GM18861 (cell line): Measurements from ENCODE around the gene ATG2B.
"Not testable (repeated sequence)": the region's sequence is repeated elsewhere in the genome, so short reads cannot be mapped to it uniquely, and the experiment has no call there.

ENCODE experiments used
- ATAC-seq: cut with Tn5 transposase; IDR thresholded peaks from one replicate; pipeline ENCODE4 v1.9.1; 2021; ENCODE audit not compliant: unreplicated experiment

ATG2B gene

GRCh38 chr14:96255501-96256366, 107.4 kb downstream of the ATG2B start, which contains the start of gene BDKRB1:
TSS of gene BDKRB1 (plus strand) at chr14:96256210. CDS start at chr14:96263683, 7,473 bp downstream.
- no peak for ATAC-seq

GRCh38 chr14:96254687-96255086, 108.5 kb downstream of the ATG2B start:
- no peak for ATAC-seq

- no peak for ATAC-seq
These were observed 110.1 kb downstream of the ATG2B start for GRCh38 chr14:96252999-96253539.

- ATAC-seq: no peak
These were observed 110.7 kb downstream of the ATG2B start for GRCh38 chr14:96252323-96252998.

GRCh38 chr14:96251656-96252155, 111.4 kb downstream of the ATG2B start:
- no peak for ATAC-seq

GRCh38 chr14:96250485-96250884, 112.7 kb downstream of the ATG2B start:
- no peak for ATAC-seq

- ATAC-seq: no peak
These were observed 114.1 kb downstream of the ATG2B start for GRCh38 chr14:96249029-96249428.

- ATAC-seq: no peak
These were observed 116.1 kb downstream of the ATG2B start for GRCh38 chr14:96247031-96247430.

- ATAC-seq: no peak
These were observed 116.6 kb downstream of the ATG2B start for GRCh38 chr14:96246539-96246847.

GRCh38 chr14:96245710-96246538, 117.2 kb downstream of the ATG2B start:
- ATAC-seq: no peak

- ATAC-seq: not testable (repeated sequence)
These were observed 118.1 kb downstream of the ATG2B start for GRCh38 chr14:96245074-96245473.

GRCh38 chr14:96243785-96244184, 119.4 kb downstream of the ATG2B start:
- no peak for ATAC-seq

GRCh38 chr14:96242126-96242525, 121.0 kb downstream of the ATG2B start:
- no peak for ATAC-seq

GRCh38 chr14:96240641-96241040, 122.5 kb downstream of the ATG2B start:
- ATAC-seq: no peak

GRCh38 chr14:96239711-96240141, 123.4 kb downstream of the ATG2B start:
- ATAC-seq: no peak

GRCh38 chr14:96238676-96239265, 124.4 kb downstream of the ATG2B start:
- ATAC-seq: no peak

GRCh38 chr14:96237641-96238040, 125.5 kb downstream of the ATG2B start:
- ATAC-seq: no peak

GRCh38 chr14:96235426-96235825, 127.7 kb downstream of the ATG2B start:
- no peak for ATAC-seq

GRCh38 chr14:96233661-96234060, 129.5 kb downstream of the ATG2B start:
- ATAC-seq: no peak

GRCh38 chr14:96232506-96232905, 130.6 kb downstream of the ATG2B start:
- ATAC-seq: no peak
